ENCODE results near the gene RBM33. TPM values are rescaled to one million over a fixed set of nuclear protein-coding genes. Genes with fewer than 3 reads are reported as not detected.

Gene RBM33
- polyA plus RNA-seq, 3 donors, result 15.0 to 27.7 (median 22.2) TPM

GRCh38 chr7:155731871-155732270, 87.4 kb downstream of the RBM33 start:
- intact Hi-C loops (cut with micrococcal nuclease), result loop anchor here in 1 of 2 donors (10.0 kb wide), 1 partner anchor 807 kb away; no protein-coding TSS in a partner anchor
- Histone ChIP-seq H3K27ac (ENCODE audit: low read depth in 1 of 2, low read length in 2 of 2) (no peak overlapping the region), H2AFZ (ENCODE audit: insufficient read depth, low read depth, low read length, poor library complexity, severe bottlenecking) (no peak overlapping the region), H3K4me1 (ENCODE audit: control insufficient read depth in 1 of 2, insufficient read depth in 2 of 2, low read length in 2 of 2) (no peaks in the 10 kb centered on the region), H3K36me3 (replicated peaks in 1 of 2; ENCODE audit: control insufficient read depth in 1 of 2, insufficient read depth in 2 of 2, low read length in 2 of 2) (peaks cover 61 to 98% of the 10 kb centered on the region in 2 donors), H3K4me3 (replicated peaks in 1 of 3; ENCODE audit: low read depth in 2 of 3, low read length in 3 of 3) (no peak overlapping the region), H3K9me3 (replicated peaks in 1 of 2; ENCODE audit: control insufficient read depth in 1 of 2, insufficient read depth in 1 of 2, low read length in 2 of 2) (no peaks in the 10 kb centered on the region), H4K20me1 (ENCODE audit: insufficient read depth, low read length) (peaks cover 99% of the 10 kb centered on the region), H3K27me3 (ENCODE audit: control insufficient read depth in 2 of 2, insufficient read depth in 2 of 2, low read length in 2 of 2) (no peaks in the 10 kb centered on the region), H3K9ac (ENCODE audit: insufficient read depth, low read length, poor library complexity, severe bottlenecking) (no peak overlapping the region), H3K79me2 (ENCODE audit: insufficient read depth, low read length) (peaks cover 47% of the 10 kb centered on the region), H3K4me2 (replicated peaks; ENCODE audit: extremely low read depth, low read length, poor library complexity, severe bottlenecking) (no peak overlapping the region)
- TF ChIP-seq CTCF (IDR thresholded peaks at IDR 0.05), result no peak
- H3K4me3 Mint-ChIP-seq, result no peak overlapping the region
- peaks cover 11% of the 10 kb centered on the region for H3K4me1 Mint-ChIP-seq
- WGBS (ENCODE audit: insufficient coverage), result no CpG with 5 or more reads among the region's 1 CpG
- H3K9me3 Mint-ChIP-seq, result no peaks in the 10 kb centered on the region
- DNase-seq, result no peak
- no peaks in the 10 kb centered on the region for H3K27me3 Mint-ChIP-seq (ENCODE audit: low read depth in 3 of 3)
- peaks cover 72 to 83% of the 10 kb centered on the region in 2 donors for H3K36me3 Mint-ChIP-seq
- peak overlapping the region in 3 of 7 donors; percentile 1 to 77 (median 40) for H3K27ac Mint-ChIP-seq

DNA sequence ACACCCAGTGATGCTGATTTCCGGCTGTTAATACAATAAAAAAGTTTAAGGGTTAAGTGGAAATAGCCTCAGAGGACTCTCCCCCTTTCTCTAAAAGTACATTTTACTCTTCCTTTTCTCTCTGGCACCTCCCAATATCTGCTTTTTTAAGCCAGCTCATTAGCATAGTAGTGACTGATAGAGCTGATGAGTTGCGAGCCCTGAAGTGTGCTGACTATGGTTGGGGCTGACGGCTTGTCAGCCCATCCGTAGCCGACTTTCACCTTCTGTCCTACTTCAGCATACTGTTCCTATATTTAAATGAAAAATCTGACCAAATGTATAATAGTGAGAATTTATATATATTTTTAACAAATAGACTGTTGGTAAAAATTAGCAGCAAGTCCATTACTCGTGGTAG, 87.8 kb downstream of the RBM33 start:
- Histone ChIP-seq H3K4me3 (replicated peaks in 1 of 3; ENCODE audit: low read depth in 2 of 3, low read length in 3 of 3) (no peak overlapping the region), H3K27me3 (ENCODE audit: control insufficient read depth in 2 of 2, insufficient read depth in 2 of 2, low read length in 2 of 2) (no peaks in the 10 kb centered on the region), H3K36me3 (replicated peaks in 1 of 2; ENCODE audit: control insufficient read depth in 1 of 2, insufficient read depth in 2 of 2, low read length in 2 of 2) (peaks cover 61 to 98% of the 10 kb centered on the region in 2 donors), H3K27ac (ENCODE audit: low read depth in 1 of 2, low read length in 2 of 2) (no peak overlapping the region), H4K20me1 (ENCODE audit: insufficient read depth, low read length) (peaks cover 99% of the 10 kb centered on the region), H3K4me2 (replicated peaks; ENCODE audit: extremely low read depth, low read length, poor library complexity, severe bottlenecking) (no peak overlapping the region), H3K9me3 (replicated peaks in 1 of 2; ENCODE audit: control insufficient read depth in 1 of 2, insufficient read depth in 1 of 2, low read length in 2 of 2) (no peaks in the 10 kb centered on the region), H3K9ac (ENCODE audit: insufficient read depth, low read length, poor library complexity, severe bottlenecking) (no peak overlapping the region), H2AFZ (ENCODE audit: insufficient read depth, low read depth, low read length, poor library complexity, severe bottlenecking) (no peak overlapping the region), H3K4me1 (ENCODE audit: control insufficient read depth in 1 of 2, insufficient read depth in 2 of 2, low read length in 2 of 2) (no peaks in the 10 kb centered on the region), H3K79me2 (ENCODE audit: insufficient read depth, low read length) (peaks cover 44% of the 10 kb centered on the region)
- no peaks in the 10 kb centered on the region for H3K9me3 Mint-ChIP-seq
- 83% methylated on average over 1 of the region's 6 CpGs for WGBS (ENCODE audit: insufficient coverage)
- peaks cover 71 to 82% of the 10 kb centered on the region in 2 donors for H3K36me3 Mint-ChIP-seq
- peak overlapping the region in 2 of 7 donors; percentile 6 to 73 for H3K27ac Mint-ChIP-seq
- no peak for TF ChIP-seq CTCF (IDR thresholded peaks at IDR 0.05)
- intact Hi-C loops (cut with micrococcal nuclease), result loop anchor here in 1 of 2 donors (10.0 kb wide), 1 partner anchor 807 kb away; no protein-coding TSS in a partner anchor
- DNase-seq, result no peak
- H3K4me3 Mint-ChIP-seq, result no peak overlapping the region
- peaks cover 11% of the 10 kb centered on the region for H3K4me1 Mint-ChIP-seq
- H3K27me3 Mint-ChIP-seq (ENCODE audit: low read depth in 3 of 3), result no peaks in the 10 kb centered on the region
